Upper lobe of left lung (tissue), 4 donors: ENCODE results near the gene TRAPPC1.

Experiments
- EP300 ChIP-seq, 4 donors: sonication (generic); formaldehyde crosslinking; IDR thresholded peaks; one replicate each; pipeline ENCODE4 v1.5.1; 2017; ENCODE audit warnings: antibody characterized with exemption in 4 of 4, control low read depth in 2 of 4
- POLR2A ChIP-seq, 4 donors: fragments of 450-650 bp; IDR thresholded peaks; one replicate each; pipeline ENCODE4 v1.5.1; 2016 to 2017; ENCODE audit warnings: antibody characterized with exemption in 4 of 4, mild to moderate bottlenecking in 2 of 4
- POLR2AphosphoS5 ChIP-seq, 2 donors: sonication (generic); formaldehyde crosslinking; IDR thresholded peaks; one replicate each; pipeline ENCODE4 v1.5.1; 2017; ENCODE audit warnings: antibody characterized with exemption in 2 of 2
- TF ChIP-seq, protein P1 (sequence below), 6 experiments: fragments of 450-650 bp in 4 of 6; fragments of 200-600 bp in 2 of 6; sonication (generic) in 2 of 6; IDR thresholded peaks; one replicate each; pipeline ENCODE4 v1.5.1; 2016 to 2019; ENCODE audit warnings: antibody characterized with exemption in 6 of 6

DNA sequence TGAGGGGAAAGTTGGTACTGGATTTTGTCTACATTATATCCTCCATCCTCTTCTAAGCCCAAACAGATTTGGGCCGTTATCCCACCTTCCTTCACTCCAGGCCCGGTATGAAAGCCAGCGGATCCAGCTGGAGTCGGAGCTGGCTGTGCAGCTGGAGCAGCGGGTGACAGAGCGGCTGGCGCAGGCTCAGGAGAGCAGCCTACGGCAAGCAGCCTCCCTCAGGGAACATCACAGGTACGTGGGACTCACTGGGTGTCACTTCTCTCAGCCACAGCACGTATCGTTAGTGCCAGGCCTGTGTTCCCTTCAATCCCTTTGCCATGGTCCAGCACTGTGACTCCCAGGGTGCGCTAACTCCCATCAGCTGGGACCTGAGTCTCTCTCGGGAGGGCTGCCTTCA is 11.5 kb upstream of the TRAPPC1 start:
- TF ChIP-seq, protein P1, sequence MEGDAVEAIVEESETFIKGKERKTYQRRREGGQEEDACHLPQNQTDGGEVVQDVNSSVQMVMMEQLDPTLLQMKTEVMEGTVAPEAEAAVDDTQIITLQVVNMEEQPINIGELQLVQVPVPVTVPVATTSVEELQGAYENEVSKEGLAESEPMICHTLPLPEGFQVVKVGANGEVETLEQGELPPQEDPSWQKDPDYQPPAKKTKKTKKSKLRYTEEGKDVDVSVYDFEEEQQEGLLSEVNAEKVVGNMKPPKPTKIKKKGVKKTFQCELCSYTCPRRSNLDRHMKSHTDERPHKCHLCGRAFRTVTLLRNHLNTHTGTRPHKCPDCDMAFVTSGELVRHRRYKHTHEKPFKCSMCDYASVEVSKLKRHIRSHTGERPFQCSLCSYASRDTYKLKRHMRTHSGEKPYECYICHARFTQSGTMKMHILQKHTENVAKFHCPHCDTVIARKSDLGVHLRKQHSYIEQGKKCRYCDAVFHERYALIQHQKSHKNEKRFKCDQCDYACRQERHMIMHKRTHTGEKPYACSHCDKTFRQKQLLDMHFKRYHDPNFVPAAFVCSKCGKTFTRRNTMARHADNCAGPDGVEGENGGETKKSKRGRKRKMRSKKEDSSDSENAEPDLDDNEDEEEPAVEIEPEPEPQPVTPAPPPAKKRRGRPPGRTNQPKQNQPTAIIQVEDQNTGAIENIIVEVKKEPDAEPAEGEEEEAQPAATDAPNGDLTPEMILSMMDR (IDR thresholded peaks at IDR 0.05) = no peak
- no peak for TF ChIP-seq EP300 (IDR thresholded peaks at IDR 0.05)
- no peak for TF ChIP-seq POLR2A (IDR thresholded peaks at IDR 0.05)
- TF ChIP-seq POLR2AphosphoS5 (IDR thresholded peaks at IDR 0.05) = no peak
